ENCODE data around the gene ZNF408.

The ZNF408 gene

GRCh38 chr11:46676436-46677158, 24.2 kb upstream of the ZNF408 start:
- DNase-seq (ENCODE audit: low read depth in 2 of 2), result no peak

GRCh38 chr11:46677169-46677568, 23.7 kb upstream of the ZNF408 start:
- no peak for DNase-seq (ENCODE audit: low read depth in 2 of 2)

GRCh38 chr11:46677991-46678740, 22.7 kb upstream of the ZNF408 start:
- no peak for DNase-seq (ENCODE audit: low read depth in 2 of 2)

DNA sequence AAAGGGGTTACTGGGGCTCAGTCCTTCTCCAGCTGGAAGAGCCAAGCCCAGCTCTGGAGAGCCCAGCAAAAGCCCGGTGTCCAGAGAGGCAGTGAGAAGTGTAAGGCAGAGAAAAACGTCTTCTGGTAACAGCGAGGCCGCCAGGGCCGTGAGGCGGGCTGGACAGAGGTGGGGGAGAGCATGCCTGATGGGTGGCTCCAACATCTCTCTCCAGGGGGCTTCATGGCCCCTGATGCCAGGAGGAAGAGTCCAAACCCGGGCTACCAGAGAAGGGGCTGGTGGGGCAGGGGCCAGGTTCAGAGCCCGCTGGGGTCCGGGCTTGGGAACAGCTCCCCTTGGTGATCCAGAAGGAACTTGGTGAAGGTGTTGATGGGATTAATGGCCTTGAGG, 22.1 kb upstream of the ZNF408 start:
- no peak for DNase-seq (ENCODE audit: low read depth in 2 of 2)

DNA sequence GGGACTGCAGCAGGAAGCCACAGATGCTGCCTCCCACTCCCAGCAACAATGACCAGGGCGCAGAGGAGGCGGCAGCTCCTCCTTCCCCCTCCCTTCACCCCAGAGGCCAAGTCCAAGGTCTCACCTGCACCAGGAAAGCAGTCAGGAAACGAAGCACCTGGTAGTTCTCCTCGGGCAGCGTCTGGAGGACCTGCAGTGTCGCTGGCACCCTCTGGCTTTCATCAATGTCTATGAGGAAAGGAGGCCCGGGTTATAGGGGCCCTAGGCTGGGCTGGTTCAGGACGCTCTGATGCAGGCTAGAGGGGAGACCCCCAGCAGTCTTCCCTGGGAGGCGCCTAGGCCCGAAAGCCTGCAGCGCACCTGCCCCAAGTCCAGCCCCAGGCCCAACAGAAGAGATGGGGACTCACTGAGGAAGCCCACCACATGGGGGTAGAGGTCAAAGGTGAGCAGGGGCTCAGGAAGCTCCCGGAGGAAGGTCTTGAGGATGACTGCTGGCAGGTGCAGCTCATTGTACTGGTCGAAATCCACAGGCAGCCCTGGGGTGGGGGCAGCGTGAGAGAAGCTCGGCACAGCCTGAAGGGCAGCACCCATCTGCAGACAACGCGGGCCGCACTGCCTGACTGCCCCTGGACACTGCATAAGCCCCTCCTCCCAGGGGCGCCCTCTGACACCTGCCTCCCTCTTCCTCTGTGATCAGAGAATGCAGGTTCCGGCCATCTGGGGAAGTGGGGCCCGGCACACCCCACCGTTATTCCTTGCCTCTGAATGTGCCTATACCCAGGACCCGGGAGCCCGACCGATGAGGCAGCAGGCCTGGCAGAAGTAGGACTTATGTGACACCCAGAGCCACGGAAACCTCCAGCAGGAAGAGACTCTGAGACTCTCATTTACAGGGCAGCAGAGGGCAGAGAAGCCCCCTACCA, 21.3 kb upstream of the ZNF408 start:
- no peak for DNase-seq (ENCODE audit: low read depth in 2 of 2)

GRCh38 chr11:46680164-46680760, 20.6 kb upstream of the ZNF408 start:
- DNase-seq (ENCODE audit: low read depth in 2 of 2), result no peak

GRCh38 chr11:46680815-46681214, 20.0 kb upstream of the ZNF408 start:
- DNase-seq (ENCODE audit: low read depth in 2 of 2), result no peak

DNA sequence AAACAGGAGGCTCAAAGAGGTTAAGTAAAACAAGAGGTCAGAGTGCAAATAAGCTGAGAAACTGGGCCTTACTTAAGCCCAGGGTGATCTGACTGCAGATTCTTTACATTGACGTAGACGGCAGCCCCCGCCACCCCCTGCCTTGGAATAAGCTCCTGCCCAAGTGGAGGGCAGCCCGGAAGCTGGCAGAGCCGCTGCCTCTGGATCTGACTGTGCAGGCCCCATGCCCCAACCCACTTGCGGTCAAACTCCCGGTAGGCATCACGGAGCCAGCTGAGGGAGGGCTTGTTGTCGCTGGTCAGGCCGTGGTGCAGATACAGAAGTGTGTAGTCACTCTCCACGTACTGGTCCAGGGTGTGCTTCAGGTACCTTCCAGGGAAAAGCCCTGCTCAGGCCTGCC, 19.0 kb upstream of the ZNF408 start:
- no peak for DNase-seq (ENCODE audit: low read depth in 2 of 2)

- no peak for DNase-seq (ENCODE audit: low read depth in 2 of 2)
Observed at GRCh38 chr11:46682773-46683752, 17.8 kb upstream of the ZNF408 start.

DNA sequence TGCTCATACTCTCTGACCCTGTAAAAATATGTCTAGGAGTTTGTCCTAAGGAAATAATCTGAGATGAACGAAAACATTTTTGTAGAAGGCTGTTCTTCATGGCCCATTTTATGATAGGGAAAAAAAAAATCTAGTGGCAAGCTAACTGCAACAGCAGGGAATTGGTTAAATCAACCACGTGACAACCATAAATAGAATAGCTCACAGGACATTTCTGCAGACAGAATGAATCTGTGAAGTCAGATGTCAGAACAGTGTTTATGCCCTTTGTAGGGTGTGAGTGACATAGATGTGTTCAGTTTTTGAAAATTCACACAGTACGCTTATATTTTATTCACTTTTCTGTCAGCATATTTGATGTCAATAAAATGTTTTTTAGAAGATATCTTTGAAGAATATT, 16.5 kb upstream of the ZNF408 start:
- no peak for DNase-seq (ENCODE audit: low read depth in 2 of 2)

DNA sequence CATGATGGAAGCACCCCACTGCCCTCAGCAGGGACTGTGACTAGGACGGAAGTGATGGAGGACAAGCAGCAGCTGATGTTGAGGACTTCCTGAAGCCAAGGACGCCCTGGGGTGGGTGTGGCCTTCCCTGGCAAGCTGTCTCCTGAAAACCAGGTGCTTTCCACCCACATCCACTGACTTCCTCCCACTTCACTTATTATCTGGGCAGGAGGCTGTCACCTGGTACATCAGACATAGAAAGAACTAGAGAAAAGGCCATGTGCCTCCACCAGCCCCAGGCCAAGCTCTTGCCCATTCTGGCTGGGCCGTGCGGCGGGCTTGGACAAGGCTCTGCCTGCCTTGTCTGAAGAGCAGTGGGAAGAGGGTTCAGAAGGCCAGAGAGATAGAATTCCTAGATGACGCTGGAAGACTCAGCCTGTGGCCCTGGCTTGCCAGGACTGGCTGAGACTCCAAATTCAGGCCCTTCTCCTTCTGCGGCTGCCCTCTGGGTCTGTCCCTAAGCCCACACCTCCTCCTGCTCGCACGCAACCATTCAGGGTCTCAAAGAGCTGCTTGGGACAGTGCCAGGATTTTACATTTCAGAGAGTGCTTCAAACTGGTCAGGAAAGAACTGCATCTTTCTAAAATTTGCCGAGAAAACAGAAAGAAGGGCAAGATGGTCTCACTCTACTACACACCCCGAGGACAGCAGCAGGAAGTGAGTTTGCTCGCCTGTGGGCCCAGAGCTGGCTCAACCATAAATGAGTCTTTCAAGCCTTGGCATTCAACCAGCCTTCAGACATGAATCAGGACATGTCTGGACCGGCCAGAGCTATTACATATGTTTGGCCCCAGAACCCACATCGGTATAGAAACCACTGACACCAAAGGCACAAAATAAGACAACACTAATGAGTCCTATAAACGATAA, 13.7 kb upstream of the ZNF408 start:
- no peak for DNase-seq (ENCODE audit: low read depth in 2 of 2)

DNA sequence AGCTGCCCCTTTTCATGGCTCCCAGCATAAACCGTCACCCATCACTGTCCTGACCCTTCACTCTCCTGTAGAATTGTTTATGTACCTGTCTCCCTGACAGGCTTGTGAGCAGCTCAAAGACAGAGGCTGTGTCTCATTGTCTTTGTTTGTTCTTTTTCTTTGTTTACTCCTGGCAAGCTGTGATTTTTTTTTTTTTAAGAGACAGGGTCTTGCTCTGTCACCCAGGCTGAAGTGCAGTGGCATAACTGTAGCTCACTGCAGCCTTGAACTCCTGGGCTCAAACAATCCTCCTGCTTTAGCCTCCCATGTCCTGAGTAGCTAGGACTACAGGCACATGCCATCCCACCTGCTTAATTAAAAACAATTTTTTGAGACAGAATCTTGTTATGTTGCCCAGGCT, 10.1 kb upstream of the ZNF408 start:
- no peak for DNase-seq (ENCODE audit: low read depth in 2 of 2)

GRCh38 chr11:46692450-46692849, 8.4 kb upstream of the ZNF408 start:
- no peak for DNase-seq (ENCODE audit: low read depth in 2 of 2)

GRCh38 chr11:46693597-46694012, 7.2 kb upstream of the ZNF408 start:
- DNase-seq (ENCODE audit: low read depth in 2 of 2), result no peak

- DNase-seq (ENCODE audit: low read depth in 2 of 2), result no peak
Observed at GRCh38 chr11:46694072-46694471, 6.8 kb upstream of the ZNF408 start.

GRCh38 chr11:46694607-46695006, 6.2 kb upstream of the ZNF408 start:
- no peak for DNase-seq (ENCODE audit: low read depth in 2 of 2)

- no peak for DNase-seq (ENCODE audit: low read depth in 2 of 2)
Observed at GRCh38 chr11:46695345-46696211, 5.3 kb upstream of the ZNF408 start.

DNA sequence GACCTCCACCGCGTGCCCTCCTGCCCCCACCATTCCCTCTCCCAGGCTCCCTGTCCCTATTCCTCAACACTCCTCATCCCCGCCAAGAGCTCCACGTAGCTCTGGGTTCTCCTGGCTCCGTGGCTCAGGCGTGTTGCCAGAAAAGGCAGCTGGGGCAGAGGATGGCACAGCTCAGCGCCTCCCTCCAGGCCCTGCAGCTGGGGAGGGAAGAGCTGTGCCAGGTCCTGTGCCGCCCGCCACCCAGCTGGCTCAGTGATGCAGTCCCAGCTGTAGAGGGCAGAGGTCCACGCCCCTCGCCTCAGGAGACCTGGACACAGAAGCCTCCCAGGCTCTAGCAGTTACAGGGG, 4.6 kb upstream of the ZNF408 start:
- DNase-seq (ENCODE audit: low read depth in 2 of 2), result no peak

DNA sequence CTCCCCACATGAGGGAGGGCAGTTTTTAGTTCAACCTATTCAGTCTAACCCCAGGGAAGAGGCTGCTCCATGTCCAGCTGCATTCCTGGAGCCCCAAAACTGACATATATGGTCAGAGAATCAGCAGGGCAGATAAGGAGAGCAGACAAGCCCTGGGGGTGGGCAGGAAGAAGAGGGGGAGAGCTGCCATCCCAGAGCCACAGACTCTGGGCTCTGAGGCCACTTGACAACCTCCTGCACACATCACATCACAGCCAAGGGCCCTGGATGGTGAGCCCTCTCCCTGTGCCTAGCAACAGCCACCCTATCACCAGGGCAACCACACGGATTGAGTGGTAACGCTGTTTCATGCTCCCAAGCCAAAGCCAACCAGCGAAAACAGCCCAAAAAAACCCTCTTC, 3.5 kb upstream of the ZNF408 start:
- no peak for DNase-seq (ENCODE audit: low read depth in 2 of 2)

All from activated CD8-positive, alpha-beta memory T cell treated with anti-CD3 and anti-CD28 coated beads for 4 hours (primary cell).